Omental fat pad (tissue), 4 donors: Measurements from ENCODE around the gene JAG2. TPM values are rescaled to one million over a fixed set of nuclear protein-coding genes. Genes with fewer than 3 reads are reported as not detected.

Experiments
- ATAC-seq: fragments of 150-250 bp; one replicate; pipeline ENCODE4 v1.9.1; 2016; ENCODE audit warnings: mild to moderate bottlenecking, moderate library complexity; ENCODE audit not compliant: low FRiP score
- DNase-seq: peaks from one replicate; pipeline ENCODE4 v3.0.0-alpha.2; 2019; ENCODE audit warnings: low spot score
- CTCF ChIP-seq, 3 donors: fragments of 450-650 bp; IDR thresholded peaks; one replicate each; pipeline ENCODE4 v1.5.1; 2016 to 2017; ENCODE audit warnings: antibody characterized with exemption in 3 of 3, mild to moderate bottlenecking in 3 of 3, moderate library complexity in 2 of 3
- total RNA-seq, 4 donors: library from RNA; depleted of rRNA; stranded (reverse); fragments of >200 nt; gene quantifications; one replicate each; pipeline ENCODE4 v1.1.0, GENCODE V29; 2016

JAG2 gene
- total RNA-seq, 4 donors from 2014 or later = 4.7 to 21.3 (median 8.3) TPM

- no peak for DNase-seq
- no peak for TF ChIP-seq CTCF (IDR thresholded peaks at IDR 0.05)
- no peak for ATAC-seq
These were observed 12.7 kb downstream of the JAG2 start for GRCh38 chr14:105155681-105156413.

- ATAC-seq (no peak), DNase-seq (no peak)
- no peak for TF ChIP-seq CTCF (IDR thresholded peaks at IDR 0.05)
These were observed 13.4 kb downstream of the JAG2 start for GRCh38 chr14:105155071-105155651.

GRCh38 chr14:105154476-105154871, 14.1 kb downstream of the JAG2 start:
- no peak for TF ChIP-seq CTCF (IDR thresholded peaks at IDR 0.05)
- ATAC-seq = no peak
- no peak for DNase-seq

- no peak for TF ChIP-seq CTCF (IDR thresholded peaks at IDR 0.05)
- DNase-seq = no peak
- ATAC-seq = no peak
These were observed 14.7 kb downstream of the JAG2 start for GRCh38 chr14:105153739-105154475.

- no peak for TF ChIP-seq CTCF (IDR thresholded peaks at IDR 0.05)
- no peak for DNase-seq
These were observed 15.2 kb downstream of the JAG2 start for GRCh38 chr14:105153331-105153731.

GRCh38 chr14:105152794-105153241, 15.8 kb downstream of the JAG2 start:
- DNase-seq (no peak), ATAC-seq (no peak)
- TF ChIP-seq CTCF (IDR thresholded peaks at IDR 0.05) = no peak

More at GRCh38 chr14:105153331-105153731, 15.2 kb downstream of the JAG2 start:
- no peak for ATAC-seq
